Mucosa of descending colon (tissue), 3 donors: ENCODE data around the gene FGF22. TPM values are rescaled to one million over a fixed set of nuclear protein-coding genes. Genes with fewer than 3 reads are reported as not detected.

Experiments
- ATAC-seq: fragments of 200-7000 bp; cut with Tn5 transposase; one replicate; pipeline ENCODE4 v1.9.1; 2020; ENCODE audit warnings: mild to moderate bottlenecking, moderate library complexity
- DNase-seq, 3 donors: peaks; one replicate each; pipeline ENCODE4 v3.0.0-alpha.2; 2020
- H3K36me3 ChIP-seq: fragments of 200-600 bp; one replicate; pipeline ENCODE4 v1.8.0; 2021; ENCODE audit warnings: low read depth, mild to moderate bottlenecking
- H3K4me1 ChIP-seq: fragments of 200-600 bp; one replicate; pipeline ENCODE4 v1.8.0; 2021; ENCODE audit warnings: low read depth, mild to moderate bottlenecking
- H3K4me3 ChIP-seq: fragments of 200-600 bp; one replicate; pipeline ENCODE4 v1.8.0; 2021; ENCODE audit warnings: mild to moderate bottlenecking
- H3K9me3 ChIP-seq: fragments of 200-600 bp; one replicate; pipeline ENCODE4 v1.8.0; 2021; ENCODE audit warnings: mild to moderate bottlenecking
- intact Hi-C, 2 donors: fragments of 100-400 bp; cut with DNase I in 1 of 2; cut with micrococcal nuclease in 1 of 2; formaldehyde crosslinking; loops; one replicate each; pipeline versions ENCODE4 v1.11.0 to v1.11.1; 2022; cut with DNase I, micrococcal nuclease
- total RNA-seq, 3 donors: library from RNA; stranded (reverse); fragmentation: NEBNext Ultra II Directional in 2 of 3; extraction: Animal tissue kit (Norgen Biotek cat#: 25700) in 2 of 3; gene quantifications; one replicate each; pipeline versions ENCODE4 v1.2.1 to v1.2.4, GENCODE V29; 2021 to 2023
- TF ChIP-seq, protein P1 (sequence below): fragments of 200-600 bp; IDR thresholded peaks from one replicate; pipeline ENCODE4 v1.8.0; 2022; ENCODE audit warnings: antibody characterized with exemption, mild to moderate bottlenecking
- donor health status: DM: no; HTN: no; CAD: no; lungs with moderate emphysema.
- donor health status: DM: no; HTN: no; CAD: no.
- donor health status: DM: no; HTN: yes; CAD: no.

Gene FGF22
- total RNA-seq, 3 donors from 2014 or later = 0.23 to 0.82 TPM; not detected in 1

DNA sequence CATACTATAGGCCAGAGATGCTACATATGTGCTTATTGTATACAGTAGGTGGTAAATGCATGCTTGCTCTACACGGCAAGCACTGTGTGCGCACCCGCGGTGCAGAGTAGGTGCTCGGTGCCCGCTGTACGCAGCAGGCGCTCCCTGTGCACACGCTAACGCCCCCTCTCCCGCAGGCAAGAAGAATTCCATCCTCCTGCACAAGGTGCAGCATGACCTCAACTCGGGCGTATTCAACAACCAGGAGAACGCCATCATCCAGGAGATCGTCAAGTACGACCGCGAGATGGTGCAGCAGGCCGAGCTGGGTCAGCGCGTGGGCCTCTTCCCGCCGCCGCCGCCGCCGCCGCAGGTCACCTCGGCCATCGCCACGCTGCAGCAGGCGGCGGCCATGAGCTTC lies 24.1 kb upstream of the FGF22 start:
- H3K9me3 ChIP-seq = no peaks in the 10 kb centered on the region
- no peak overlapping the region for H3K4me3 ChIP-seq
- TF ChIP-seq, protein P1, sequence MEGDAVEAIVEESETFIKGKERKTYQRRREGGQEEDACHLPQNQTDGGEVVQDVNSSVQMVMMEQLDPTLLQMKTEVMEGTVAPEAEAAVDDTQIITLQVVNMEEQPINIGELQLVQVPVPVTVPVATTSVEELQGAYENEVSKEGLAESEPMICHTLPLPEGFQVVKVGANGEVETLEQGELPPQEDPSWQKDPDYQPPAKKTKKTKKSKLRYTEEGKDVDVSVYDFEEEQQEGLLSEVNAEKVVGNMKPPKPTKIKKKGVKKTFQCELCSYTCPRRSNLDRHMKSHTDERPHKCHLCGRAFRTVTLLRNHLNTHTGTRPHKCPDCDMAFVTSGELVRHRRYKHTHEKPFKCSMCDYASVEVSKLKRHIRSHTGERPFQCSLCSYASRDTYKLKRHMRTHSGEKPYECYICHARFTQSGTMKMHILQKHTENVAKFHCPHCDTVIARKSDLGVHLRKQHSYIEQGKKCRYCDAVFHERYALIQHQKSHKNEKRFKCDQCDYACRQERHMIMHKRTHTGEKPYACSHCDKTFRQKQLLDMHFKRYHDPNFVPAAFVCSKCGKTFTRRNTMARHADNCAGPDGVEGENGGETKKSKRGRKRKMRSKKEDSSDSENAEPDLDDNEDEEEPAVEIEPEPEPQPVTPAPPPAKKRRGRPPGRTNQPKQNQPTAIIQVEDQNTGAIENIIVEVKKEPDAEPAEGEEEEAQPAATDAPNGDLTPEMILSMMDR = no peak
- H3K36me3 ChIP-seq = peaks cover 10% of the 10 kb centered on the region
- DNase-seq (no peak), ATAC-seq (peak; percentile 45)
- intact Hi-C loops = no loop called here
- H3K4me1 ChIP-seq = peaks cover under 1% of the 10 kb centered on the region

DNA sequence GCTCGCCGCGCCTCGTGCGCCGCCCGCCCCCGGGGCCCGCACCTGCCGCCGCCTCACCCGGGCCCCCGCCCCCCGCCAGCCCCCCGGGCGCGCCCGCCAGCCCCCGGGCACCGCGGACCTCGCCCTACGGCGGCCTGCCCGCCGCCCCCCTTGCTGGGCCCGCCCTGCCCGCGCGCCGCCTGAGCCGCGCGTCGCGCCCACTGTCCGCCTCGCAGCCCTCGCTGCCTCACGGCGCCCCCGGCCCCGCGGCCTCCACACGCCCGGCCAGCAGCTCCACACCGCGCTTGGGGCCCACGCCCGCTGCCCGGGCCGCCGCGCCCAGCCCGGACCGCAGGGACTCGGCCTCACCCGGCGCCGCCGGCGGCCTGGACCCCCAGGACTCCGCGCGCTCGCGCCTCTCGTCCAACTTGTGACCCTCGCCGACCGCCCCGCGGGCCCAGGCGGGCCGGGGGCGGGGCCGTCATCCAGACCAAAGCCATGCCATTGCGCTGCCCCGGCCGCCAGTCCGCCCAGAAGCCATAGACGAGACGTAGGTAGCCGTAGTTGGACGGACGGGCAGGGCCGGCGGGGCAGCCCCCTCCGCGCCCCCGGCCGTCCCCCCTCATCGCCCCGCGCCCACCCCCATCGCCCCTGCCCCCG lies 23.5 kb upstream of the FGF22 start:
- Histone ChIP-seq H3K9me3 (no peaks in the 10 kb centered on the region), H3K36me3 (peaks cover 10% of the 10 kb centered on the region), H3K4me3 (no peak overlapping the region), H3K4me1 (no peaks in the 10 kb centered on the region)
- ATAC-seq = peak; percentile 8
- intact Hi-C loops = no loop called here
- no peak for DNase-seq
- TF ChIP-seq, protein P1 = no peak

DNA sequence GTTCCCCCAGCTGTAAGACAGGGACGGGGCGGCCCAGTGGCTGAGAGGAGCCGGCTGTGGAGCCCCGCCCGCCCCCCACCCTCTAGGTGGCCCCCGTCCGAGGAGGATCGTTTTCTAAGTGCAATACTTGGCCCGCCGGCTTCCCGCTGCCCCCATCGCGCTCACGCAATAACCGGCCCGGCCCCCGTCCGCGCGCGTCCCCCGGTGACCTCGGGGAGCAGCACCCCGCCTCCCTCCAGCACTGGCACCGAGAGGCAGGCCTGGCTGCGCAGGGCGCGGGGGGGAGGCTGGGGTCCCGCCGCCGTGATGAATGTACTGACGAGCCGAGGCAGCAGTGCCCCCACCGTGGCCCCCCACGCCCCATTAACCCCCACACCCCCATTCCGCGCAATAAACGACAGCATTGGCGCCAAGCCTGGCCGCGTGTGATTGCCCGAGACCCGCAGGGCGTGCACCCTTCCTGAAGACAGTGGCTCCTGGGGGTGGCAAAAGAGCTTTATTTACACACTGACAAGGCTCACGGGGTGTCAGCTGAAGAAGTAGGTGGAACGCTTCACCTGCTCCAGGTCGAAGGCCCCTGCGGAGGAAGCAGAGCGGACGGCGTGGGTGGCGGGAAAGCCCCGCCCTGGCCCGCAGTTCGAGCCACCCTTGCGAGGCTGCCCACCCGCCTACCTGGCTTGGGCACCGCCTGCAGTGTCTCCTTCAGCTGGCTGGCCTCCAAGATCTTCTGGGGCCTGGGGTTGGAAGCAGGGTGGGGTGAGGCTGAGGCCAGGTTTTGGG lies 22.7 kb upstream of the FGF22 start:
- no peak overlapping the region for H3K4me3 ChIP-seq
- no peaks in the 10 kb centered on the region for H3K4me1 ChIP-seq
- H3K9me3 ChIP-seq = no peaks in the 10 kb centered on the region
- ATAC-seq (peak; percentile 5), DNase-seq (no peak)
- peaks cover 10% of the 10 kb centered on the region for H3K36me3 ChIP-seq
- TF ChIP-seq, protein P1 = no peak
- intact Hi-C loops = no loop called here

DNA sequence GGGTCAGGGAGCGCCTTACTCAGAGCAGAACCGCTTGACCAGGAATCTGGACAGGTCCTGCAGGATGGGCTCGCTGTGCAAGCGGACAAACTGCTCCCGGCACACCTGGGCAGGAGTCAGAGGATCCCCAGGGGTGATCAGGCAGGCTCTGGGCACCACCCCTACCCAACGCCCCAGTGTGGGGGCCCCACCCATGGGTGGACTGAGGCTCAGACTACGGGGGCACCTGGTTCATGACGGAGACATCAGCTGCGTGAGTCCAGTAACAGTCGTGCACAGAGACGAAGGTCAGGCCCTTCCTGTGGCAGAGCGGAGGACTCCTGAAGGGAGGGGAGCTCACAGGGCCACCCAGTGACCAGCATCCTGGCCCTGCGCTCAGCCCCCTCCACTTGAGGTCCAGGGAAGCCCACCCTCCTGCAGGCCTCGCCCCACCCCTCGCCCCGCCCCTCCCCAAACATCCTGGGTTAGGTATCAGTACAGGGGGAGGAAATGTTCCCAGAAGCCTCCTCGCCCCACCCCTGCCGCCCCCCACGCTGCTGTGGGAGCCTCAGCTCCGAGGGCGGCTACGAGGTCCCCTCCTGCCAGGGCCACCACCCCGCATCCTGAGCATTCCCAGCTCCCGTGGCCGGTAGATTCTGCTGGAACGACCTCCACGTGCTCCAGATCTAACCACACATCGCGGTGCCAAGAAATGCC lies 22.0 kb upstream of the FGF22 start:
- Histone ChIP-seq H3K36me3 (peaks cover 10% of the 10 kb centered on the region), H3K9me3 (no peaks in the 10 kb centered on the region), H3K4me1 (no peaks in the 10 kb centered on the region), H3K4me3 (no peak overlapping the region)
- no peak for DNase-seq
- no peak for ATAC-seq
- intact Hi-C loops = no loop called here
- TF ChIP-seq, protein P1 = no peak

DNA sequence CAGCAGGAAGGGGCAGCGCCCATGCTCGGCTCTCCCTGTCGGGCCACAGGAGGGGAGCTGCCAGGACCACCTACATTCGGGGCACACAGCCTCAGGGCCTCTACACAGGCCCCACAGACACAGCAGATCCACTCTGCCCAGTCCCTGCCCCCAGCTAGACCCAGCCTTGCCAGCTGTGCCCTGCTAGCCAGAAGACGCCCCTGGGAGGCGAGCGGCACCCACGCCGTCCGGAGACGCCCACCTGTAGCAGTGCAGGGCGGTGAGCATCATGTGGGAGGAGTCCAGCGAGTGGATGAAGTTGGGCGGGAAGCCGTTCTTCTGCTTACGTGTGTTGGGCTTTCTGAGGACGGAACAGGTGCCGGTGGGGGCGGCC lies 21.4 kb upstream of the FGF22 start:
- H3K4me1 ChIP-seq = no peaks in the 10 kb centered on the region
- TF ChIP-seq, protein P1 = no peak
- H3K9me3 ChIP-seq = no peaks in the 10 kb centered on the region
- H3K4me3 ChIP-seq = no peak overlapping the region
- DNase-seq = no peak
- peaks cover 12% of the 10 kb centered on the region for H3K36me3 ChIP-seq
- intact Hi-C loops = no loop called here
- ATAC-seq = no peak
